ENCODE results near the gene HPS3. TPM values are rescaled to one million over a fixed set of nuclear protein-coding genes. Genes with fewer than 3 reads are reported as not detected.

The HPS3 gene
- total and polyA plus RNA-seq, 2 of the 4 experiments (the other 2 are of a cell fraction): 15.2 to 24.2 TPM

- WGBS, 2 experiments (ENCODE audit: extremely low coverage in 2 of 2, insufficient read length in 1 of 2): no CpG with 5 or more reads among the region's 1 CpG
- no peak overlapping the region for H4K91ac ChIP-seq (ENCODE audit: insufficient read depth, low read depth, low read length)
- H2AK9ac ChIP-seq (replicated peaks; ENCODE audit: low read depth, low read length, poor library complexity): no peak overlapping the region
- 0 out of 2 replicates have a peak, but pooled peaks cover 2% of the 10 kb centered on the region for H3K4me1 ChIP-seq (ENCODE audit: control insufficient read depth, insufficient read depth, low read length)
- H3K4me3 ChIP-seq (ENCODE audit: insufficient read depth, low read depth, low read length): no peak overlapping the region
- no peak for TF ChIP-seq USF2 (IDR thresholded peaks at IDR 0.05; ENCODE audit: low read depth, low read length)
- TF ChIP-seq POLR2A (IDR thresholded peaks at IDR 0.05; ENCODE audit: low read depth, low read length): no peak
- no peak for ATAC-seq (ENCODE audit: low read depth)
- POLR2A ChIA-PET (ENCODE audit: unreplicated experiment): no interaction called here
- no TSS peak for BruUV-seq (replicated peaks)
- intact Hi-C loops (cut with micrococcal nuclease) (no loop called here), in situ Hi-C loops (cut with MboI; ENCODE audit: low sequenced_read_pairs) (no loop called here), dilution Hi-C loops (cut with HindIII; ENCODE audit: low sequenced_read_pairs, unreplicated experiment) (no loop called here)
- no peak overlapping the region for H2BK20ac ChIP-seq (ENCODE audit: low read depth, low read length)
- no peak overlapping the region; a peak in 1 of 4 replicates for H4K8ac ChIP-seq (ENCODE audit: low read depth in 2 of 2, low read length in 2 of 2)
- H2BK5ac ChIP-seq (ENCODE audit: low read depth, low read length, poor library complexity, severe bottlenecking): no peak overlapping the region
- H3K56ac ChIP-seq (ENCODE audit: extremely low read depth, insufficient read depth, low read length): no peak overlapping the region
- H3K14ac ChIP-seq (replicated peaks; ENCODE audit: low read depth, low read length): no peak overlapping the region
- CTCF ChIA-PET: no interaction called here
- no peak overlapping the region for H2AK5ac ChIP-seq (ENCODE audit: low read depth, low read length)
- H2BK120ac ChIP-seq (ENCODE audit: low read depth, low read length): no peak overlapping the region
- H3K9ac ChIP-seq (ENCODE audit: low read depth, low read length): no peak overlapping the region
- H3K18ac ChIP-seq (ENCODE audit: low read depth, low read length): no peak overlapping the region
- H3K23ac ChIP-seq (ENCODE audit: low read depth, low read length): no peak overlapping the region
- H2BK15ac ChIP-seq (ENCODE audit: low read depth, low read length): no peak overlapping the region
- no peak for DNase-seq
- H3K79me1 ChIP-seq (ENCODE audit: low read depth in 1 of 2, low read length in 2 of 2): no peaks in the 10 kb centered on the region
- H3K4ac ChIP-seq (ENCODE audit: low read depth, low read length): no peak overlapping the region
- no peak overlapping the region for H3K4me2 ChIP-seq (ENCODE audit: low read depth, low read length)
- H3K9me1 ChIP-seq (ENCODE audit: insufficient read depth, low read length): no peaks in the 10 kb centered on the region
- no peak overlapping the region for H4K5ac ChIP-seq (ENCODE audit: low read depth, low read length)
- no peak overlapping the region for H2AFZ ChIP-seq (replicated peaks; ENCODE audit: low read length, poor library complexity)
- no peak overlapping the region for H3K27ac ChIP-seq (ENCODE audit: insufficient read depth, low read length)
- no peaks in the 10 kb centered on the region for H3K27me3 ChIP-seq (ENCODE audit: control insufficient read depth, insufficient read depth, low read length)
- H4K20me1 ChIP-seq (ENCODE audit: insufficient read depth, low read length): no peaks in the 10 kb centered on the region
- no peaks in the 10 kb centered on the region for H3K9me3 ChIP-seq (ENCODE audit: control insufficient read depth, insufficient read depth, low read length)
- no peaks in the 10 kb centered on the region for H3K36me3 ChIP-seq (ENCODE audit: control insufficient read depth, insufficient read depth, low read length)
Measured at GRCh38 chr3:149214702-149215101, 85.3 kb downstream of the HPS3 start.

All from IMR-90 (cell line).